ENCODE measurements around the gene NAALADL2.

Gene NAALADL2

DNA sequence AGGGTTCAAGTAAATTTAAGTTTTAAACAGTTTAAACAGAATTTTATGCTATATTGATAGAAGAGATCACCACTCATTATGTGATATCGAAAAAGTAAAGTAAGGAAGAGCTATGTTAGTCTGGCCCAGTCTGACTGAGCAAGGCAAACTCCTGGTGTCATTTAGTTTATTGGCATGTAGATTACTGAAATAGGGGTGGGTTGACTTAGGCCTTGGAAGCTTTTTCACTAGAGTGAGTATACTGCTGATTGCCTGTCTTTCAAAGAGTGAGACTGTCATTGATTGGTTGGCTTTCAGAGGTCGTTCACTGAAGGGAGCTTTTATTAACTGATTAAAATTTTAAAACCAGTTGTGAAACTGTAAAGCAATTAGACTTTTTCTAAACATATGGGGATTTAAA, 294.5 kb downstream of the NAALADL2 start:
- TF ChIP-seq, protein P1, sequence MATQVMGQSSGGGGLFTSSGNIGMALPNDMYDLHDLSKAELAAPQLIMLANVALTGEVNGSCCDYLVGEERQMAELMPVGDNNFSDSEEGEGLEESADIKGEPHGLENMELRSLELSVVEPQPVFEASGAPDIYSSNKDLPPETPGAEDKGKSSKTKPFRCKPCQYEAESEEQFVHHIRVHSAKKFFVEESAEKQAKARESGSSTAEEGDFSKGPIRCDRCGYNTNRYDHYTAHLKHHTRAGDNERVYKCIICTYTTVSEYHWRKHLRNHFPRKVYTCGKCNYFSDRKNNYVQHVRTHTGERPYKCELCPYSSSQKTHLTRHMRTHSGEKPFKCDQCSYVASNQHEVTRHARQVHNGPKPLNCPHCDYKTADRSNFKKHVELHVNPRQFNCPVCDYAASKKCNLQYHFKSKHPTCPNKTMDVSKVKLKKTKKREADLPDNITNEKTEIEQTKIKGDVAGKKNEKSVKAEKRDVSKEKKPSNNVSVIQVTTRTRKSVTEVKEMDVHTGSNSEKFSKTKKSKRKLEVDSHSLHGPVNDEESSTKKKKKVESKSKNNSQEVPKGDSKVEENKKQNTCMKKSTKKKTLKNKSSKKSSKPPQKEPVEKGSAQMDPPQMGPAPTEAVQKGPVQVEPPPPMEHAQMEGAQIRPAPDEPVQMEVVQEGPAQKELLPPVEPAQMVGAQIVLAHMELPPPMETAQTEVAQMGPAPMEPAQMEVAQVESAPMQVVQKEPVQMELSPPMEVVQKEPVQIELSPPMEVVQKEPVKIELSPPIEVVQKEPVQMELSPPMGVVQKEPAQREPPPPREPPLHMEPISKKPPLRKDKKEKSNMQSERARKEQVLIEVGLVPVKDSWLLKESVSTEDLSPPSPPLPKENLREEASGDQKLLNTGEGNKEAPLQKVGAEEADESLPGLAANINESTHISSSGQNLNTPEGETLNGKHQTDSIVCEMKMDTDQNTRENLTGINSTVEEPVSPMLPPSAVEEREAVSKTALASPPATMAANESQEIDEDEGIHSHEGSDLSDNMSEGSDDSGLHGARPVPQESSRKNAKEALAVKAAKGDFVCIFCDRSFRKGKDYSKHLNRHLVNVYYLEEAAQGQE (IDR thresholded peaks at IDR 0.05; ENCODE audit: low read depth) = no peak
- no peak for TF ChIP-seq TAF1 (IDR thresholded peaks at IDR 0.05; ENCODE audit: low read depth)
- TF ChIP-seq TEAD4 (IDR thresholded peaks at IDR 0.05) = no peak
- TF ChIP-seq TCF12 (IDR thresholded peaks at IDR 0.05; ENCODE audit: low read depth) = no peak
- TF ChIP-seq USF1 (IDR thresholded peaks at IDR 0.05) = no peak
- no peak for TF ChIP-seq CEBPB (IDR thresholded peaks at IDR 0.05)
- TF ChIP-seq FOXM1 (IDR thresholded peaks at IDR 0.05; ENCODE audit: borderline replicate concordance, low read depth) = no peak
- TF ChIP-seq EP300 (IDR thresholded peaks at IDR 0.05; ENCODE audit: borderline replicate concordance) = no peak
- TF ChIP-seq EGR1 (IDR thresholded peaks at IDR 0.05) = no peak
- no peak for TF ChIP-seq NFIC (IDR thresholded peaks at IDR 0.05)
- TF ChIP-seq CREB1 (IDR thresholded peaks at IDR 0.05; ENCODE audit: low read depth) = no peak
- no peak for TF ChIP-seq YY1 (IDR thresholded peaks at IDR 0.05; ENCODE audit: low read depth)
- no peak for TF ChIP-seq ZBTB7A (IDR thresholded peaks at IDR 0.05; ENCODE audit: low read depth)
- no peak for TF ChIP-seq RAD21 (IDR thresholded peaks at IDR 0.05; ENCODE audit: low read depth)
- TF ChIP-seq MAX (IDR thresholded peaks at IDR 0.05) = no peak

- TF ChIP-seq RAD21 (IDR thresholded peaks at IDR 0.05; ENCODE audit: low read depth) = no peak
- no peak for TF ChIP-seq NFIC (IDR thresholded peaks at IDR 0.05)
- no peak for TF ChIP-seq USF1 (IDR thresholded peaks at IDR 0.05)
- no peak for TF ChIP-seq CEBPB (IDR thresholded peaks at IDR 0.05)
- no peak for TF ChIP-seq TCF12 (IDR thresholded peaks at IDR 0.05; ENCODE audit: low read depth)
- TF ChIP-seq ZBTB7A (IDR thresholded peaks at IDR 0.05; ENCODE audit: low read depth) = no peak
- no peak for TF ChIP-seq FOXM1 (IDR thresholded peaks at IDR 0.05; ENCODE audit: borderline replicate concordance, low read depth)
- TF ChIP-seq, protein P1 (IDR thresholded peaks at IDR 0.05; ENCODE audit: low read depth) = no peak
- TF ChIP-seq TEAD4 (IDR thresholded peaks at IDR 0.05) = no peak
Observed at GRCh38 chr3:175155172-175155571, 296.0 kb downstream of the NAALADL2 start.

- TF ChIP-seq MAX (IDR thresholded peaks at IDR 0.05) (no peak), FOXM1 (IDR thresholded peaks at IDR 0.05; ENCODE audit: borderline replicate concordance, low read depth) (no peak), TEAD4 (IDR thresholded peaks at IDR 0.05) (no peak), CEBPB (IDR thresholded peaks at IDR 0.05) (no peak), TCF12 (IDR thresholded peaks at IDR 0.05; ENCODE audit: low read depth) (no peak), YY1 (IDR thresholded peaks at IDR 0.05; ENCODE audit: low read depth) (no peak), USF1 (IDR thresholded peaks at IDR 0.05) (no peak)
- TF ChIP-seq, protein P1 (IDR thresholded peaks at IDR 0.05; ENCODE audit: low read depth) = no peak
Observed at GRCh38 chr3:175159202-175159601, 300.1 kb downstream of the NAALADL2 start.

DNA sequence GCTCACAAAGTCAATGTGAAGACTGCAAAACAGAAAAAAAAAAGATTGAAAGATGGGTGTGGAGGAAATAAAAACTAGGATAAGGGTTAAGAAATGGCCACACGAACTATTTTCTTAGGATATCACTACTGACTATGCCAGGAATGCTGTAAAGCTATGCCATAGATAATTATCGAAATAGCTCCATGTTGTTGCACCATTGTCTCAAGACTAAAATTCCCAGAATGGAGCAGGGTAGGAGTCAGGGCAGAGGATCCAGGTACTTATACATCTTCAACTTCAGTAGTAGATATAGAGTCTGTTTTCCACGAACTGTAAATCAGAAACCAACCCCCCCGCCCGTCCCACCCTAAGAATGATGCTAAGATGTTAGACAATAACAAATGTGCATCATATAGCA, 302.2 kb downstream of the NAALADL2 start:
- TF ChIP-seq MAX (IDR thresholded peaks at IDR 0.05) (no peak), FOXM1 (IDR thresholded peaks at IDR 0.05; ENCODE audit: borderline replicate concordance, low read depth) (no peak), RAD21 (IDR thresholded peaks at IDR 0.05; ENCODE audit: low read depth) (no peak), CEBPB (IDR thresholded peaks at IDR 0.05) (no peak), CREB1 (IDR thresholded peaks at IDR 0.05; ENCODE audit: low read depth) (no peak), TCF12 (IDR thresholded peaks at IDR 0.05; ENCODE audit: low read depth) (no peak), ZBTB7A (IDR thresholded peaks at IDR 0.05; ENCODE audit: low read depth) (no peak), YY1 (IDR thresholded peaks at IDR 0.05; ENCODE audit: low read depth) (no peak), TAF1 (IDR thresholded peaks at IDR 0.05; ENCODE audit: low read depth) (no peak), NFIC (IDR thresholded peaks at IDR 0.05) (no peak), USF1 (IDR thresholded peaks at IDR 0.05) (no peak)
- TF ChIP-seq, protein P1 (IDR thresholded peaks at IDR 0.05; ENCODE audit: low read depth) = no peak
